ENCODE measurements around the gene PPM1H.

GRCh38 chr12:62832558-62832957, 102.4 kb downstream of the PPM1H start:
- TF ChIP-seq EZH2 (IDR thresholded peaks at IDR 0.05) (no peak), POLR2AphosphoS5 (IDR thresholded peaks at IDR 0.05; ENCODE audit: borderline replicate concordance, low read depth, low read length) (no peak), FOXP2 (optimal IDR thresholded peaks at IDR 0.05; ENCODE audit: control extremely low read depth, extremely low read length, insufficient read depth) (no peak)

Data from SK-N-MC (cell line).